Astrocyte of the spinal cord (primary cell): ENCODE data around the gene RHBDL1.

Experiments used
- DNase-seq: peaks from one replicate; pipeline ENCODE4 v3.0.0; 2011; ENCODE audit warnings: low read depth, low spot score
- H3K4me3 ChIP-seq: 2 replicates; pipeline ENCODE4 v1.5.1; 2011; ENCODE audit warnings: low read depth, mild to moderate bottlenecking, low read length, moderate library complexity
- in situ Hi-C: cut with HindIII; loops from 2 replicates; pipeline ENCODE4 v1.10.0; 2017; ENCODE audit warnings: low sequenced_read_pairs
- TF ChIP-seq, protein P1 (sequence below): IDR thresholded peaks from 2 replicates; pipeline ENCODE4 v1.5.1; 2012; ENCODE audit warnings: low read depth, mild to moderate bottlenecking, low read length, inconsistent platforms

Gene RHBDL1

GRCh38 chr16:657487-657886, 18.0 kb upstream of the RHBDL1 start:
- no peak for DNase-seq
- in situ Hi-C loops = no loop called here
- TF ChIP-seq, protein P1, sequence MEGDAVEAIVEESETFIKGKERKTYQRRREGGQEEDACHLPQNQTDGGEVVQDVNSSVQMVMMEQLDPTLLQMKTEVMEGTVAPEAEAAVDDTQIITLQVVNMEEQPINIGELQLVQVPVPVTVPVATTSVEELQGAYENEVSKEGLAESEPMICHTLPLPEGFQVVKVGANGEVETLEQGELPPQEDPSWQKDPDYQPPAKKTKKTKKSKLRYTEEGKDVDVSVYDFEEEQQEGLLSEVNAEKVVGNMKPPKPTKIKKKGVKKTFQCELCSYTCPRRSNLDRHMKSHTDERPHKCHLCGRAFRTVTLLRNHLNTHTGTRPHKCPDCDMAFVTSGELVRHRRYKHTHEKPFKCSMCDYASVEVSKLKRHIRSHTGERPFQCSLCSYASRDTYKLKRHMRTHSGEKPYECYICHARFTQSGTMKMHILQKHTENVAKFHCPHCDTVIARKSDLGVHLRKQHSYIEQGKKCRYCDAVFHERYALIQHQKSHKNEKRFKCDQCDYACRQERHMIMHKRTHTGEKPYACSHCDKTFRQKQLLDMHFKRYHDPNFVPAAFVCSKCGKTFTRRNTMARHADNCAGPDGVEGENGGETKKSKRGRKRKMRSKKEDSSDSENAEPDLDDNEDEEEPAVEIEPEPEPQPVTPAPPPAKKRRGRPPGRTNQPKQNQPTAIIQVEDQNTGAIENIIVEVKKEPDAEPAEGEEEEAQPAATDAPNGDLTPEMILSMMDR = no peak

DNA sequence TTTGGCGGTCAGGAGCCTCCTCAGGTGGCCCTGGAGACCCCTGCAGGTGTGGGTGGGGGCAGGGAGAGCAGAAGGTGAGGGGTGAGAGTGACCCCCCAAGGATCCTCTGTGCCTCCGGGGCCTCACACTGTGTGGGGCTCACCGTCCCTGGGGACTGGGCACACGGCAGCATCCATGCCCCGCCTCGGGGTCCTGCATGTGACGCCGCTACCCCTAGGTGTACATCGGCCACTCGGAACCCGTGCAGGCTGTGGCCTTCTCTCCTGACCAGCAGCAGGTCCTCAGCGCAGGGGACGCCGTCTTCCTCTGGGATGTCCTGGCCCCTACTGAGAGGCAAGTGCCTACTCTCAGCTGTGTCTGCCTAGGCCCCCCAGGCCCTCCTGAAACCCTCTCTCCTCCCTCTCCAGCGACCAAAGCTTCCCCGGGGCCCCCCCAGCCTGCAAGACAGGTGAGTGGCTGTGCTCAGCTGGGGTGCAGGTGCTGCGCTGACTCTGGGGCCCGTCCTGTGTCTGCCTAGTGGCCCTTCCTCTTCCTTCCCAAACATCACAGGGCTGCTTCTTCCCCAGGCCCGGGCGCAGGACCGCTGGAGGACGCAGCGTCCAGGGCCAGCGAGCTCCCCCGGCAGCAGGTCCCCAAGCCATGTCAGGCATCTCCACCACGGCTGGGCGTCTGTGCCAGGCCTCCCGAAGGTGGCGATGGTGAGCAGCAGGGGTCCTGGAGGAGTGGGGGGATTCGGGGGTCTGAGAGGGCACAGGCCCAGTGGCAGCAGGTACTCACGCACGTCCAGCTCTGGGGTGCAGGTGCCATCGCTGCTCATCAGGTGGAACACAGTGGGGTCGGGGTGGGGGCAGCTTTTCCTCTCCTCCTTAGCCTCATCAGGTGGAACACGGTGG, 16.5 kb upstream of the RHBDL1 start:
- no peak overlapping the region for H3K4me3 ChIP-seq
- DNase-seq = no peak
- TF ChIP-seq, protein P1 = no peak
- in situ Hi-C loops = no loop called here

More at GRCh38 chr16:657487-657886, 18.0 kb upstream of the RHBDL1 start:
- no peak overlapping the region for H3K4me3 ChIP-seq

GRCh38 chr16:659618-660017, 15.9 kb upstream of the RHBDL1 start:
- no peak for DNase-seq
- TF ChIP-seq, protein P1 = no peak
- in situ Hi-C loops = no loop called here
- H3K4me3 ChIP-seq = no peak overlapping the region

- DNase-seq = no peak
- H3K4me3 ChIP-seq = no peak overlapping the region
- TF ChIP-seq, protein P1 = no peak
- in situ Hi-C loops = no loop called here
Observed at GRCh38 chr16:660132-660458, 15.4 kb upstream of the RHBDL1 start.

DNA sequence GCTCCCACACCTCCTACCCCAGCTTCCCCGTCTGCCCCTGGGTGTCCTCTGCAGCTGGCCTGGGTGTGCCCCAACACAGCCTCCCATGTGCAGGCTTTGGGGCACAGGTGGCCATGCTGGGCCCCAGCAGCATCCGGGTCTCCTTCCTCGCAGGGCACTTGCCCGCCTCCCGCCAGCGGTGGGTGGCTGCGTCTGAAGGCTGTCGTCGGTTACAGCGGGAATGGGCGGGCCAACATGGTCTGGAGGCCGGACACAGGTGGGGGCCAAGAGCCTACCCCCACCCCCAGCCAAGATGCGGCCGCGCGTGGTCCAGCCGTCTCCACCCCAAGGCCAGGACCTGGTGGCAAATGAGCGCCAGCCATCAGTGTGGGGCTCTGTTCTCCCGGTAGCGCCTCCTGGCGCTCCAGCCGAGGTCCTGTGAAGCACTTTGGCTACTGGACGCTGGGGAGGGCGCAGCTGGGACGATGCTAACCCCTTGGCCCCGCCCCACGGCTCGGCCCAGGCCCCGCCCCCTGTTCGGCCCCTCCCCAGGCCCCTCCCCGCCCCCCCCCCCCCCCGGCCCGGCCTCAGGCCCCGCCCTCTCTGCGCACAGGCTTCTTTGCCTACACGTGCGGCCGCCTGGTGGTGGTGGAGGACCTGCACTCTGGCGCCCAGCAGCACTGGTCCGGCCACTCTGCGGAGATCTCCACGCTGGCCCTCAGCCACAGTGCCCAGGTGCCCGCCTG, 14.8 kb upstream of the RHBDL1 start:
- peak; percentile 78 for DNase-seq
- TF ChIP-seq, protein P1 = peak; percentile 54
- no peak overlapping the region for H3K4me3 ChIP-seq
- in situ Hi-C loops = no loop called here

GRCh38 chr16:661184-661821, 14.2 kb upstream of the RHBDL1 start:
- TF ChIP-seq, protein P1 = no peak
- in situ Hi-C loops = no loop called here
- no peak overlapping the region for H3K4me3 ChIP-seq
- DNase-seq = no peak
